ENCODE measurements around the gene MEG3. TPM values are rescaled to one million over a fixed set of nuclear protein-coding genes. Genes with fewer than 3 reads are reported as not detected.

The MEG3 gene
- total RNA-seq, 4 donors from 2014 or later: 38.8 to 77.4 (median 52.7) TPM

DNA sequence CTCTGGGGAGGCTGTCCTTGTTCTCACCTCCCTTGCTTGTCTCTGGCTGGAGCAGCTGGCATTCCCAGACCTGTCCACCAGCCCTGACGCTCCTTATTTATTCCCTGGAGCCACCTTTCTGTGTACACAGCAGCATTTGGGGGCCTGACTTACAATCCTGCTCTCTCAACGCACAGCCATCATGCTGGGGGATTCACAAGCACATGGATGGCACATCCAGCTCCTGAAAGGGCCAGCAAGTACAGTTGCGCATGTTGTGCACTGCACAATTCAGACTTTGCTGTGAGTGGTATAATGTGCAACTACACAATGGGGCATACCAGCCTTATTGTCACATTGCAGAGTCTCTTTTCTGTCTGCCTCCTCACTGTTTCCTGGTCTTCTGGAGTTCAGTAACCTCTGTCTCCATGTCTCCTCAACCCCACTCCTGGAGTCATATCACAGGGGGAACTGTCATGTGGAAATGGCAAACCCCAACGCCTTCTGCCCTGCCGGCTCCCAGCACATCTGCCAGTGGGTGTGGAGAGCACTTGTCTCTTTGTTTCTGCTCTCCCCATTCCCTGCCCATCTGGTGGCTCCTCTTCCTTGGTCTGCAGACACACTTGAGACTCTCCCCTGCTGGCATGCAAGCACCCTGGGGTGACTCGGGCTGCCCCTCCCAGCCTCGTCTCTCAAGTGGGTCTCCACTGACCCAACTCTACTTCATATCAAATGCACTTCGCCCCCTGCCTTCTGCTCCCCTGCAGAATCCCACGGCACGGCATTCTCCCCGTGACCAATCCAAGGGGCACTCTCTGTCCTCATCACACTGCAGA is 41.2 kb upstream of the MEG3 start:
- TF ChIP-seq, protein P1, sequence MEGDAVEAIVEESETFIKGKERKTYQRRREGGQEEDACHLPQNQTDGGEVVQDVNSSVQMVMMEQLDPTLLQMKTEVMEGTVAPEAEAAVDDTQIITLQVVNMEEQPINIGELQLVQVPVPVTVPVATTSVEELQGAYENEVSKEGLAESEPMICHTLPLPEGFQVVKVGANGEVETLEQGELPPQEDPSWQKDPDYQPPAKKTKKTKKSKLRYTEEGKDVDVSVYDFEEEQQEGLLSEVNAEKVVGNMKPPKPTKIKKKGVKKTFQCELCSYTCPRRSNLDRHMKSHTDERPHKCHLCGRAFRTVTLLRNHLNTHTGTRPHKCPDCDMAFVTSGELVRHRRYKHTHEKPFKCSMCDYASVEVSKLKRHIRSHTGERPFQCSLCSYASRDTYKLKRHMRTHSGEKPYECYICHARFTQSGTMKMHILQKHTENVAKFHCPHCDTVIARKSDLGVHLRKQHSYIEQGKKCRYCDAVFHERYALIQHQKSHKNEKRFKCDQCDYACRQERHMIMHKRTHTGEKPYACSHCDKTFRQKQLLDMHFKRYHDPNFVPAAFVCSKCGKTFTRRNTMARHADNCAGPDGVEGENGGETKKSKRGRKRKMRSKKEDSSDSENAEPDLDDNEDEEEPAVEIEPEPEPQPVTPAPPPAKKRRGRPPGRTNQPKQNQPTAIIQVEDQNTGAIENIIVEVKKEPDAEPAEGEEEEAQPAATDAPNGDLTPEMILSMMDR (IDR thresholded peaks at IDR 0.05; ENCODE audit: low read depth): no peak

DNA sequence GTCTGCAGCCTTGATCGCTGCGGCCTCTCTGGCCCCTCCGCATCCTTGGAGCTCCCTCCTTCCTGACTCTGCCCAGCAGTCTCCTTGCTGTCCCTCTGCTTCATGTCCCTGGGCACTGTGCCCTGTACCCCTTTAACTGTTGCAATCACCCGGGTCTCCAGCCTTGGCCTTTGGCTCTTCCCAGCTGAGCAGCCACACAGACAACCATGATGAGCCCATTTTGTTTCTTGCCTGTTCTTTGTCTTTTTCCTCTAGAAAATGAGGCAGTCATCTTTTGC is 40.6 kb upstream of the MEG3 start:
- TF ChIP-seq, protein P1 (IDR thresholded peaks at IDR 0.05; ENCODE audit: low read depth): no peak

DNA sequence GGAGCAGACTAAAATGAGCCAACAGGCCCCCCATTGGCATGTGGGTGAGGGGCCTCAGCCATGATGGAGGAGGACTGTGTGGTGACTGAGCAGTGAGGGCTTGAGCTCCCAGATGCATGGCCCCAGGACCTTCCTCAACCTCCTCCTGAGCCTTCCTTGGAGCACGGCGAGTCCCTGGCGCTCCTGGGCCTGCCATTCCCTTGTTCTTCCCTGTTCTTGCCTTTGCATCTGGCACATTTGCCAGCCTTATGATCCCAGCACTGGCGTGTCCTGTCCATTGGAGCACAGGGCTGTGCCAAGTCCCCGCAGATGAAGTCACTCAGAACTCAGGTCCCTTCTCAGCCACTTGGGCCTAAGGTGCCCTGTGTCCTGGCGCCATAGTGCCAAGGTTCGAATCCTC is 40.3 kb upstream of the MEG3 start:
- TF ChIP-seq, protein P1 (IDR thresholded peaks at IDR 0.05; ENCODE audit: low read depth): no peak

DNA sequence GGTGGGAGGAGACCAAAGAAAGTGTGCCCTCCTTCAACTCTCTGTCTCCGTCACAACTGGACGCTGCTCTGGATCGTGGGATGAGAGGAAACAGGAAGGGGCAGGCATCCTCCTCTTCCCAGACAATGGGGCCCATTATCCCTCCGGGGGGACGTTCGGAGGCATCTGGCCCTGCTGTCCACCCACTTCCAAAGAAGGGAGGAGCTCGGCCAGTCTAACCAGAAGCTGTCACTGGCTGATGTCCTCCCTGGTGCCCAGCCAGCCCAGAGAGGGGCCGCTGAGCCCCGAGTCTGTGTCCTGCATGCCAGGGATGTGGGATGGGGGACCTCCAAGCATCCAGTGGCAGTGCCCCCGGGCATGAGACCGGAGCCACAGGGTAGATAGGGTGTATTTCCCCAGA is 39.8 kb upstream of the MEG3 start:
- TF ChIP-seq, protein P1 (IDR thresholded peaks at IDR 0.05; ENCODE audit: low read depth): no peak

DNA sequence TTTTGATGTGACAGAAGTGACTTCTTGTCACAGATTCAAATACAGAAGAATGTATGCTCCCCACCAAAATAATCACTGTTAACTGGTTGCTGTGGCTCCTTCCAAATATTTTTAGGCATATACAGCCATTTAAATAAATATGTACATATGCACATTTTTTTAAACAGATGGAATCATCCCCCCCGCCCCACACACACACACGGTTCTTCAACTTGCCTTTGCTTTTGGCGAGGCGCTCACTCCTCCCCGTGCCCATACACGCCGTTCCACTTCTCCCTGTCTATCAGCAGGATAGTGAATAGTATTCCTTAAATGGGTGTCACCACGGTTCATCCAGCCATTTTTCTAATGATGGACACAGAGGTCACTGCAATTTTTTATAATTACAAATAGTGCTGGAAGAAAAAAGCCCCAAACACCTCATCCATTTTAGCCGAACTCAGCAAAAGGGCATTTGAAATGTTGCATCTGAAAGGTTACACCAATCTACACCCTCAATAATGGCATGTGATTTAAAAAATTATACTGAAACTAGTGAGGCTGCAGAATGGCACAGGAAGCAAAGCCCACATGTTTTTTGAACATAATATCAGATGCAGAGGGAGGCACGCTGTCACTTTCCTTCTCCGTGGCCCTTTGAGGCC is 39.2 kb upstream of the MEG3 start:
- TF ChIP-seq, protein P1 (IDR thresholded peaks at IDR 0.05; ENCODE audit: low read depth): no peak

DNA sequence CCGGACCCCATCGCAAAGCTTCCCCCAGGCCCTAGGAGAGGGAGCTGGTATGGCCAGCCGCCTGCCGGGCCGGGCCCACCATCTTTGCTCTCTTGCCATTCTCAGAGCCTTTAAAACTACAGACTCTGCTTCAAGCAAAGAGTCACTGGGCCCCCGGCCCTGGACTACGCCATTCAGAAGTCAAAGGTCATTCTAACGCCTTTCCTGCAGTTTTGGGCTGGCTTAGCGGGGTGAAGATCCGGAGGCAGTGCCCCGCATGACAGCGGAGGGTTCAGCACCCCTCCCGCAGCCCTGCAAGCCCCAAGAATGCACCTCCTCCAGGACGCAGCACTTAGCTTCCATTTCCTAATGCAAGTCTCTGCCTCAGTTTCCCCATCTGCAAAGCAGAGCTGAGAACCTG is 38.3 kb upstream of the MEG3 start:
- TF ChIP-seq, protein P1 (IDR thresholded peaks at IDR 0.05; ENCODE audit: low read depth): no peak

DNA sequence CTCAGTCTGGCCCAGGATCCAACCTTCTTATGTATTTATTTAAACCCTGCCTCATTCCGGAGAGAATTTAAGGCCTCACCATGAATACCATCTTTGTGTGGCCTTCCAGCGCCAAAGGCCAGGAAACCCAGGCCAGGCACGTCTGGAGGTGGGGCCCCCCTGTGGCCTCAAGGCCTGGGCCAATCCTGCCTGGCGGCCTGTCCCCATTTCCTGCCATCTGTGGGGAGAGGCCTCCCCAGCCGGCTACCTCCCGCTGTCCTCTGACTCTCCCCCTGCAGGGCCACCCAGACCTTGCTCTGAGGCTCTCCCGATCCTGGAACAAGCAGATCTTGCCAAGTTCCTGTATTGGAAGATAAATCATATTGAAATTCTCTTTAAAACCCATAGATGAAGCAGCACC is 37.4 kb upstream of the MEG3 start:
- TF ChIP-seq, protein P1 (IDR thresholded peaks at IDR 0.05; ENCODE audit: low read depth): no peak

All from subcutaneous adipose tissue (tissue), 4 donors.